Transverse colon (tissue), 4 donors: ENCODE results near the gene GRAMD1B.

Experiments used
- CTCF ChIP-seq, 5 experiments: fragments of 200-600 bp in 3 of 5; fragments of 450-650 bp in 2 of 5; sonication (generic) in 3 of 5; IDR thresholded peaks; 1 replicate in 2 of 5; 2 replicates in 3 of 5; pipeline ENCODE4 v1.5.1; 2016 to 2017; ENCODE audit warnings: antibody characterized with exemption in 5 of 5, inconsistent platforms in 3 of 5, mild to moderate bottlenecking in 2 of 5, moderate library complexity in 1 of 5
- POLR2A ChIP-seq: fragments of 450-650 bp; IDR thresholded peaks from one replicate; pipeline ENCODE4 v1.6.1; 2016; ENCODE audit warnings: antibody characterized with exemption, mild to moderate bottlenecking, moderate library complexity
- POLR2AphosphoS5 ChIP-seq, 3 donors: sonication (generic); formaldehyde crosslinking; IDR thresholded peaks; one replicate each; pipeline ENCODE4 v1.6.1; 2016; ENCODE audit warnings: antibody characterized with exemption in 3 of 3

GRCh38 chr11:123475469-123475868 lies 45.4 kb downstream of the GRAMD1B start:
- TF ChIP-seq CTCF (IDR thresholded peaks at IDR 0.05) = no peak
- TF ChIP-seq POLR2A = no peak
- TF ChIP-seq POLR2AphosphoS5 (IDR thresholded peaks at IDR 0.05) = no peak
